OCI-LY3 (cell line): ENCODE measurements around the gene CASZ1.

Experiments used
- H2AFZ ChIP-seq: fragments of 200-600, 300-600 bp; shearing (Covaris generic); 2 replicates; pipeline ENCODE4 v1.6.0; 2014; ENCODE audit warnings: antibody characterized with exemption, low read depth, low read length
- H3K27ac ChIP-seq: fragments of 200-600, 300-600 bp; sonication (generic); 2 replicates; pipeline ENCODE4 v1.5.1; 2014; ENCODE audit warnings: mild to moderate bottlenecking, low read length, moderate library complexity, mixed read lengths
- H3K27me3 ChIP-seq: fragments of 200-600, 300-600 bp; sonication (generic); 2 replicates; pipeline ENCODE4 v1.6.1; 2014; ENCODE audit warnings: low read depth, low read length, mixed read lengths
- H3K36me3 ChIP-seq: fragments of 200-600, 300-600 bp; sonication (generic); replicated peaks from 2 replicates; pipeline ENCODE3; 2014; ENCODE audit warnings: low read depth, low read length, mixed read lengths
- H3K4me1 ChIP-seq: fragments of 300-600, 200-600 bp; sonication (generic); 2 replicates; pipeline ENCODE4 v1.6.1; 2014; ENCODE audit warnings: low read length, mixed read lengths
- H3K4me2 ChIP-seq: fragments of 200-600, 300-600 bp; sonication (generic); 2 replicates; pipeline ENCODE4 v1.6.1; 2014; ENCODE audit warnings: low read length, mixed read lengths
- H3K4me3 ChIP-seq: fragments of 300-600, 200-600 bp; sonication (generic); 2 replicates; pipeline ENCODE4 v1.5.1; 2014; ENCODE audit warnings: antibody characterized with exemption, mild to moderate bottlenecking, low read length, moderate library complexity
- H3K79me2 ChIP-seq: fragments of 300-600, 200-600 bp; shearing (Covaris generic); 2 replicates; pipeline ENCODE4 v1.6.1; 2014; ENCODE audit warnings: mild to moderate bottlenecking, low read length, mixed read lengths
- H3K9ac ChIP-seq: fragments of 300-600, 200-600 bp; shearing (Covaris generic); 2 replicates; pipeline ENCODE4 v1.6.0; 2014; ENCODE audit warnings: mild to moderate bottlenecking, low read length, moderate library complexity
- H3K9me3 ChIP-seq: fragments of 200-600, 300-600 bp; shearing (Covaris generic); 2 replicates; pipeline ENCODE4 v1.6.1; 2014; ENCODE audit warnings: low read length, mixed read lengths; ENCODE audit not compliant: insufficient read depth
- H4K20me1 ChIP-seq: fragments of 200-600, 300-600 bp; sonication (generic); 2 replicates; pipeline ENCODE4 v1.6.1; 2016; ENCODE audit warnings: low read length, mixed read lengths; ENCODE audit not compliant: insufficient read depth
- CTCF ChIP-seq: fragments of 200-600, 300-600 bp; sonication (generic); IDR thresholded peaks from 2 replicates; pipeline ENCODE4 v1.5.1; 2014; ENCODE audit warnings: antibody characterized with exemption, low read length, low read depth
- EZH2phosphoT487 ChIP-seq: fragments of 200-600 bp; shearing (Covaris generic); IDR thresholded peaks from 2 replicates; pipeline ENCODE4 v1.6.1; 2018; ENCODE audit warnings: antibody characterized with exemption, mixed run types, low read depth

The CASZ1 gene

GRCh38 chr1:10680487-10680886 is 116.0 kb downstream of the CASZ1 start:
- Histone ChIP-seq H3K27me3 (no peaks in the 10 kb centered on the region), H3K4me2 (no peak overlapping the region), H3K4me3 (no peak overlapping the region), H3K9ac (no peak overlapping the region), H3K9me3 (no peaks in the 10 kb centered on the region), H3K79me2 (no peaks in the 10 kb centered on the region), H3K27ac (no peak overlapping the region), H3K4me1 (no peaks in the 10 kb centered on the region), H4K20me1 (no peaks in the 10 kb centered on the region), H2AFZ (no peak overlapping the region), H3K36me3 (no peaks in the 10 kb centered on the region)
- no peak for TF ChIP-seq CTCF
- TF ChIP-seq EZH2phosphoT487: no peak

GRCh38 chr1:10679496-10680220 is 116.8 kb downstream of the CASZ1 start:
- Histone ChIP-seq H2AFZ (no peak overlapping the region), H3K4me2 (no peak overlapping the region), H3K4me1 (no peaks in the 10 kb centered on the region), H3K27ac (no peak overlapping the region), H4K20me1 (no peaks in the 10 kb centered on the region), H3K27me3 (no peaks in the 10 kb centered on the region), H3K9me3 (no peaks in the 10 kb centered on the region), H3K9ac (no peak overlapping the region), H3K36me3 (no peaks in the 10 kb centered on the region), H3K79me2 (no peaks in the 10 kb centered on the region), H3K4me3 (no peak overlapping the region)
- TF ChIP-seq CTCF: no peak
- TF ChIP-seq EZH2phosphoT487: no peak

- no peaks in the 10 kb centered on the region for H4K20me1 ChIP-seq
- no peak overlapping the region for H3K27ac ChIP-seq
- TF ChIP-seq CTCF: no peak
- TF ChIP-seq EZH2phosphoT487: no peak
- no peak overlapping the region for H3K9ac ChIP-seq
- H3K36me3 ChIP-seq: no peaks in the 10 kb centered on the region
- no peaks in the 10 kb centered on the region for H3K27me3 ChIP-seq
- no peak overlapping the region for H3K4me3 ChIP-seq
- H3K9me3 ChIP-seq: no peaks in the 10 kb centered on the region
- no peaks in the 10 kb centered on the region for H3K4me1 ChIP-seq
- H3K79me2 ChIP-seq: no peaks in the 10 kb centered on the region
- no peak overlapping the region for H2AFZ ChIP-seq
- no peak overlapping the region for H3K4me2 ChIP-seq
These were observed 117.6 kb downstream of the CASZ1 start for GRCh38 chr1:10678852-10679251.

- no peaks in the 10 kb centered on the region for H3K27me3 ChIP-seq
- no peak overlapping the region for H3K27ac ChIP-seq
- H2AFZ ChIP-seq: no peak overlapping the region
- H3K79me2 ChIP-seq: no peaks in the 10 kb centered on the region
- no peaks in the 10 kb centered on the region for H4K20me1 ChIP-seq
- no peak overlapping the region for H3K9ac ChIP-seq
- no peaks in the 10 kb centered on the region for H3K36me3 ChIP-seq
- no peaks in the 10 kb centered on the region for H3K9me3 ChIP-seq
- H3K4me2 ChIP-seq: no peak overlapping the region
- no peak for TF ChIP-seq EZH2phosphoT487
- TF ChIP-seq CTCF: no peak
- no peaks in the 10 kb centered on the region for H3K4me1 ChIP-seq
- no peak overlapping the region for H3K4me3 ChIP-seq
These were observed 118.0 kb downstream of the CASZ1 start for GRCh38 chr1:10678402-10678801.
